Bronchial epithelial cell (primary cell): Measurements from ENCODE around the gene WDR91. TPM values are rescaled to one million over a fixed set of nuclear protein-coding genes. Genes with fewer than 3 reads are reported as not detected.
A peak's percentile ranks its signal among the peaks of the same experiment; 100 is the strongest.

Experiments
- DNase-seq: peaks from one replicate; pipeline ENCODE4 v3.0.0-alpha.2; 2010; ENCODE audit warnings: low read depth
- FAIRE-seq: peaks from 2 replicates; lab custom pipeline; 2011; peaks lifted over from hg19 to GRCh38; lab: Jason Lieb, UNC
- H3K27me3 ChIP-seq: 2 replicates; pipeline ENCODE4 v1.5.1; 2011; ENCODE audit warnings: low read length; ENCODE audit not compliant: control insufficient read depth, insufficient read depth
- H3K36me3 ChIP-seq: 2 replicates; pipeline ENCODE4 v1.5.1; 2011; ENCODE audit warnings: low read length; ENCODE audit not compliant: control insufficient read depth, insufficient read depth
- H3K4me3 ChIP-seq: 2 replicates; pipeline ENCODE4 v1.5.1; 2011; ENCODE audit warnings: mild to moderate bottlenecking, low read depth, low read length, control low read depth
- total RNA-seq: library from RNA; depleted of rRNA; stranded (reverse); fragments of >200 nt; gene quantifications from 2 replicates; pipeline ENCODE4 v1.2.1, GENCODE V29; 2014
- TF ChIP-seq, protein P1 (sequence below): IDR thresholded peaks from 2 replicates; pipeline ENCODE4 v1.5.1; 2011; ENCODE audit warnings: mild to moderate bottlenecking, moderate library complexity, low read length, control low read depth, inconsistent platforms; ENCODE audit not compliant: insufficient read depth, severe bottlenecking

The WDR91 gene
- total RNA-seq: 4.7 and 6.9 TPM in 2 replicates

DNA sequence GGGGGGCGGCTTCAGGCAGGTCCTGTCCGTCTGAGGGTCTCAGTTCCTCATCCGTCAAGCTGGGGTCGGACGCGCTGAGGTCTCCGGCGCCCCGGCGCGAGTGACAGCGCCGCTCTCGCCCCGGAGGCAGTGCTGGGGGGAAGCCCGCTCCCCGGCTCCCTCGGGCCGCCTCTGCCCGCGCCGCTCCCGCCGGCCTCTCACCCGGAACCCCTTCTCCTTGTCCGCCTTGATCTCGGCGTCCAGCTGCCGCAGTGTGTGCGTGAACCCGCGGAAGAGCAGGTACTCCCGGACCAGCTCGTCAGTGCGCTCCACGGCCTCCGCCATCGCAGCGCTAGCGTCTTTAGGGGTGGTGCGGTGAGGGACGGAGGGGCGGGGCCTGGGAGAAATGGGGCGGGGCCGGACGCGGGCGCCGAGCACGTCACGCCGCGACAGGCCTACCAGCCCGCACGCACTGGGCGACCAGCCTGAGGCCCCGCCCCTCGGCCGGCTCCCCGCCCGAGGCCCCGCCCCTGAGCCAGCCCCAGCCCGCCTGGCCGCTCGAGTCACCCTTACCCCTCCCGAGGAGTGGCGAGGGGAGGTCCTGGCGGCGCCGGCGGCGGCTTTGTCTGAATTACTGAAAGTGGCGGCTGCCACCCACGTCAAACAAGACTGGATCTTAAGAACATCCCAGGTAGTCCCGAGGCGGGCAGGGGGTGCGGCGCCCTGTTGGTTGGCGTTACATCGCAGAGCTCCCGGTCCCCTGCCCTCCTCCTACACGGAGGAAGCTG, at the start of gene WDR91:
TSS of gene WDR91 (minus strand) at position 348 of the 767 bp plus-strand sequence. CDS start at position 324, 24 bp downstream.
- no peak for FAIRE-seq

GRCh38 chr7:135260470-135260869, 49.1 kb upstream of the WDR91 start:
- H3K4me3 ChIP-seq: no peak overlapping the region
- H3K27me3 ChIP-seq: no peaks in the 10 kb centered on the region
- no peaks in the 10 kb centered on the region for H3K36me3 ChIP-seq
- FAIRE-seq (no peak), DNase-seq (no peak)
- TF ChIP-seq, protein P1, sequence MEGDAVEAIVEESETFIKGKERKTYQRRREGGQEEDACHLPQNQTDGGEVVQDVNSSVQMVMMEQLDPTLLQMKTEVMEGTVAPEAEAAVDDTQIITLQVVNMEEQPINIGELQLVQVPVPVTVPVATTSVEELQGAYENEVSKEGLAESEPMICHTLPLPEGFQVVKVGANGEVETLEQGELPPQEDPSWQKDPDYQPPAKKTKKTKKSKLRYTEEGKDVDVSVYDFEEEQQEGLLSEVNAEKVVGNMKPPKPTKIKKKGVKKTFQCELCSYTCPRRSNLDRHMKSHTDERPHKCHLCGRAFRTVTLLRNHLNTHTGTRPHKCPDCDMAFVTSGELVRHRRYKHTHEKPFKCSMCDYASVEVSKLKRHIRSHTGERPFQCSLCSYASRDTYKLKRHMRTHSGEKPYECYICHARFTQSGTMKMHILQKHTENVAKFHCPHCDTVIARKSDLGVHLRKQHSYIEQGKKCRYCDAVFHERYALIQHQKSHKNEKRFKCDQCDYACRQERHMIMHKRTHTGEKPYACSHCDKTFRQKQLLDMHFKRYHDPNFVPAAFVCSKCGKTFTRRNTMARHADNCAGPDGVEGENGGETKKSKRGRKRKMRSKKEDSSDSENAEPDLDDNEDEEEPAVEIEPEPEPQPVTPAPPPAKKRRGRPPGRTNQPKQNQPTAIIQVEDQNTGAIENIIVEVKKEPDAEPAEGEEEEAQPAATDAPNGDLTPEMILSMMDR: no peak

More for the DNA sequence above, at the start of gene WDR91:
- H3K27me3 ChIP-seq: no peaks in the 10 kb centered on the region
- peak; percentile 80 for DNase-seq
- peaks cover 2% of the 10 kb centered on the region for H3K36me3 ChIP-seq
- peak within 1 kb of the TSS; percentile 84 for H3K4me3 ChIP-seq
- TF ChIP-seq, protein P1: no peak

- no peak overlapping the region for H3K4me3 ChIP-seq
- TF ChIP-seq, protein P1: no peak
- H3K36me3 ChIP-seq: no peaks in the 10 kb centered on the region
- H3K27me3 ChIP-seq: no peaks in the 10 kb centered on the region
- FAIRE-seq (no peak), DNase-seq (no peak)
Measured at GRCh38 chr7:135259702-135260101, 48.4 kb upstream of the WDR91 start.

DNA sequence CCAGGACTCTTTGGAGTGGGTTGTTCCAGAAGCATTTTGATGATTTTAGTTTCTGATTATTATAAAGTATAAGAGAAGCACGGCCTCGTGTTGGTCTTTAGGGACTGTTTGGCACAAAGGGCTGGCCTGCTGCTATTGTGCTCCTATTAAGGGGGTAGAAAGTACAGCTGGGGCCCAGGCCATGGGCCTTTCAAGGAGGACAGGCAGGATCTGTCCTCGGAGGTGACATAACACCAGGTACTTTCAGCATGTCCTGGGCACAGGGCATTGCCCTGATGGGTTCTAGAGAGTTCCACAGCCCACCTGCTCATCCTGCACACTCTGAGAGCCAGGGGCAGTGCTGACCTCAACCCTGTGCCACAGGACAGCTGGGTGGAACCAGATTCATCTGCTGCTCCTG, 47.3 kb upstream of the WDR91 start:
- Histone ChIP-seq H3K4me3 (no peak overlapping the region), H3K27me3 (no peaks in the 10 kb centered on the region), H3K36me3 (no peaks in the 10 kb centered on the region)
- FAIRE-seq (no peak), DNase-seq (no peak)
- TF ChIP-seq, protein P1: no peak

DNA sequence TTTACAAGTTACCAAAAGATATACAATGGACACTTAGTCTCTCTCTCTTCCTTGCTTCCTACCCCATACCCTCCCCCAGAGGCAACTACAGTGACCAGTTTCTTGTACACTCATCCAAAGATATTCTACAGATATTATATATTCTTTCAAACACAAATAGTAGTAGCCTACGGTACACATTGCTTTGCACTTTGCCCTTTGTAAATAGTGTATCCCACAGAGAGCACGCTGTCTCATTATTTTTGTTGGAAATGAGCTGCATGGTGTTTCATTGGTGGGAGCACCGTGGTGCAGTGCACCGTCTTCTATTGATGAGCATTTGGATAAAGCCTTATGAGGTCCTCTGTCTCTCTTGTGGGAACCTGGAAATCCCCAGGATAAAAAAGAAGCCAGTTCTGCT, 46.5 kb upstream of the WDR91 start:
- H3K36me3 ChIP-seq: no peaks in the 10 kb centered on the region
- TF ChIP-seq, protein P1: no peak
- no peaks in the 10 kb centered on the region for H3K27me3 ChIP-seq
- no peak for FAIRE-seq
- no peak for DNase-seq
- no peak overlapping the region for H3K4me3 ChIP-seq
